Naive B cell (primary cell): ENCODE results near the gene FILIP1L. TPM values are rescaled to one million over a fixed set of nuclear protein-coding genes. Genes with fewer than 3 reads are reported as not detected.
A peak's percentile ranks its signal among the peaks of the same experiment; 100 is the strongest.

Experiments used
- ATAC-seq, 2 donors: fragments of 150-1000 bp; cut with Tn5 transposase; 2 replicates each; pipeline ENCODE4 v1.10.0; 2021; ENCODE audit warnings: low read depth in 2 of 2, mild to moderate bottlenecking in 2 of 2, moderate library complexity in 2 of 2
- DNase-seq: peaks from one replicate; pipeline ENCODE4 v3.0.0; 2022
- H3K27ac Mint-ChIP-seq, 6 donors: one replicate each; pipeline ENCODE4 v1.8.0; 2020 to 2022; ENCODE audit warnings: mild to moderate bottlenecking in 6 of 6, mixed read lengths in 6 of 6, moderate library complexity in 5 of 6, inconsistent platforms in 2 of 6
- H3K27me3 Mint-ChIP-seq, 3 donors: one replicate each; pipeline ENCODE4 v1.8.0; 2021 to 2022; ENCODE audit warnings: mixed read lengths in 3 of 3, mild to moderate bottlenecking in 1 of 3
- H3K36me3 Mint-ChIP-seq, 2 donors: one replicate each; pipeline ENCODE4 v1.8.0; 2020 to 2022; ENCODE audit warnings: mixed read lengths in 2 of 2, inconsistent platforms in 1 of 2, mild to moderate bottlenecking in 1 of 2
- H3K4me1 Mint-ChIP-seq, 3 donors: one replicate each; pipeline ENCODE4 v1.8.0; 2020 to 2022; ENCODE audit warnings: mixed read lengths in 3 of 3, inconsistent platforms in 1 of 3, mild to moderate bottlenecking in 1 of 3, moderate library complexity in 1 of 3
- H3K4me3 Mint-ChIP-seq, 8 donors: one replicate each; pipeline ENCODE4 v1.8.0; 2020 to 2022; ENCODE audit warnings: mild to moderate bottlenecking in 8 of 8, mixed read lengths in 8 of 8, moderate library complexity in 8 of 8, inconsistent platforms in 2 of 8
- H3K9me3 Mint-ChIP-seq, 7 donors: one replicate each; pipeline ENCODE4 v1.8.0; 2020 to 2022; ENCODE audit warnings: mixed read lengths in 7 of 7, mild to moderate bottlenecking in 5 of 7, inconsistent platforms in 2 of 7, moderate library complexity in 1 of 7
- polyA plus RNA-seq, 6 donors: library from polyadenylated mRNA; unstranded; fragments of 300-500 nt; fragmentation: Illumina TruSeq; gene quantifications; one replicate each; pipeline ENCODE4 v1.2.3, GENCODE V29; 2021; ENCODE audit warnings: low read depth in 6 of 6

Gene FILIP1L
- polyA plus RNA-seq, 6 donors from 2014 or later, result 0.29 to 1.2 (median 0.99) TPM; not detected in 1

GRCh38 chr3:99868311-99868646, 246.0 kb downstream of the FILIP1L start:
- Mint-ChIP-seq H3K27ac (no peak overlapping the region), H3K4me1 (peaks cover 8 to 14% (median 10%) of the 10 kb centered on the region in 3 donors), H3K9me3 (no peaks in the 10 kb centered on the region), H3K4me3 (no peak overlapping the region), H3K36me3 (no peaks in the 10 kb centered on the region), H3K27me3 (no peaks in the 10 kb centered on the region)
- DNase-seq (no peak), ATAC-seq (no peak)

- H3K4me3 Mint-ChIP-seq, result no peak overlapping the region
- H3K36me3 Mint-ChIP-seq, result no peaks in the 10 kb centered on the region
- peak overlapping the region in 2 of 6 donors; percentile 3 to 75 for H3K27ac Mint-ChIP-seq
- no peaks in the 10 kb centered on the region for H3K27me3 Mint-ChIP-seq
- DNase-seq (no peak), ATAC-seq (no peak)
- peaks cover 8 to 14% (median 10%) of the 10 kb centered on the region in 3 donors for H3K4me1 Mint-ChIP-seq
- no peaks in the 10 kb centered on the region for H3K9me3 Mint-ChIP-seq
Observed at GRCh38 chr3:99867594-99868310, 246.5 kb downstream of the FILIP1L start.

DNA sequence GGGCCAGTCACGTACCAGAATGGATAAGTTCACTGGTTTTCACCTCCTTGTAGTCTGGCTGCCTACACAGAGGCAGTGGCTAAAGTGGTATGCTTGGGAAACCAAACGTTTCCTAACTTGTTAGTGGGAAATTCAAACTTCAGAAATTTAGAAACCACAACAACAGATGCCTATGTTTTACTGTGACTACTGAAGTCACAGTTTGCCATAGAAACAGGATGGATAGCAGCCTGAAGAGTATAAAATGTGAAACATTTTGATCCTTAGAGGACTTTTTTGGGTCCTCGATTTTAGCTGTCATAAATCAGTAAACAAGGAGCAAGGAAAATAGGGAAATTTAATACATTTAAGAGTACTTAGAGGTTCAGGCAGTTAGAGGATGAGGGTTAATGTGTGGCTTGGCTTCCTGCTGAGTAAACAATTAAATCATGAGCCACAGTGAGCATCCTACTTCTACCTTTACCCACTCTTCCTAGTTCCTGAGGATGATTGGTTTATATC, 248.0 kb downstream of the FILIP1L start:
- Mint-ChIP-seq H3K27me3 (no peaks in the 10 kb centered on the region), H3K27ac (peak overlapping the region in 1 of 6 donors; percentile 3), H3K4me3 (no peak overlapping the region), H3K9me3 (no peaks in the 10 kb centered on the region), H3K36me3 (no peaks in the 10 kb centered on the region), H3K4me1 (peaks cover 5 to 14% (median 8%) of the 10 kb centered on the region in 3 donors)
- DNase-seq (no peak), ATAC-seq (no peak)

DNA sequence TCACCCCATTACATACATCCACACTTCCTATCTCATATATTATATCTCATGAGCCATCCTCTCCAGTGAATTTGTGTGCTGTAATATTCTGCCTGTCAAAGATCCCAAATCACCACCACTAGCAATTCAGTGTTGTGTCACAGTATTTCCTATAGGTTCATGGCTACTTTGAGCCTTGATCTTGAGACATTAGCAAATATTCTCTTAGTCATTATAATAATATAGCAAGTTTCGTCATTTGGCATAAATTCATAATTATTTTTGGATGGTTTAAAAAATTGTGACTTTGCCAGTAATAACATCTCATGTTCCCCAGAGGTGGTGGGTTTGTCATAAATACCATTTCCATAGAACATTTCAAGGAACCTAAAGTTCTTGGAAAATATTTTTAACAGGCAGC, 249.0 kb downstream of the FILIP1L start:
- Mint-ChIP-seq H3K4me1 (peaks cover 5 to 14% (median 8%) of the 10 kb centered on the region in 3 donors), H3K4me3 (no peak overlapping the region), H3K9me3 (no peaks in the 10 kb centered on the region), H3K36me3 (no peaks in the 10 kb centered on the region), H3K27ac (peak overlapping the region in 1 of 6 donors; percentile 45), H3K27me3 (no peaks in the 10 kb centered on the region)
- no peak for ATAC-seq
- no peak for DNase-seq

DNA sequence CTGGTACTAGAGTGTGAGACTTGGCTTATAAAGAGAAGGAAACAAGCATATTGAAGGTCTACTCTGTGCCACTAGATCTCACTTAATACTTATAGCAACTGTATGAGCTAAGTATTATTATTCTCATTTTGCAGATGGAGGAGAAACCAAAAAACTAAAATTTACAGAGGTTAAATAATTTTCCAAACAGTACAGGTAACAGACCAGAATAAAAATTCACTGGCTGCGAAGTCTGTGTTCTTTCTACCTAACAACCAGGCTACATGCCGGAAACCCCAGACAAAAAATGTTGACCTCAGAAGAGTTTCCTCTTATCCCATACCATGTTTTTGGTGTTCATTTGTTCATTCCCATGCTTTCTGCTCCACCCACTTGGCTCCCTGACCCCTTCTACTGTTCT, 250.0 kb downstream of the FILIP1L start:
- ATAC-seq (no peak), DNase-seq (no peak)
- H3K4me1 Mint-ChIP-seq, result peaks cover 5 to 20% (median 8%) of the 10 kb centered on the region in 3 donors
- H3K9me3 Mint-ChIP-seq, result no peaks in the 10 kb centered on the region
- H3K27ac Mint-ChIP-seq, result peak overlapping the region in 2 of 6 donors; percentile 53 to 57
- no peaks in the 10 kb centered on the region for H3K36me3 Mint-ChIP-seq
- no peaks in the 10 kb centered on the region for H3K27me3 Mint-ChIP-seq
- H3K4me3 Mint-ChIP-seq, result no peak overlapping the region

DNA sequence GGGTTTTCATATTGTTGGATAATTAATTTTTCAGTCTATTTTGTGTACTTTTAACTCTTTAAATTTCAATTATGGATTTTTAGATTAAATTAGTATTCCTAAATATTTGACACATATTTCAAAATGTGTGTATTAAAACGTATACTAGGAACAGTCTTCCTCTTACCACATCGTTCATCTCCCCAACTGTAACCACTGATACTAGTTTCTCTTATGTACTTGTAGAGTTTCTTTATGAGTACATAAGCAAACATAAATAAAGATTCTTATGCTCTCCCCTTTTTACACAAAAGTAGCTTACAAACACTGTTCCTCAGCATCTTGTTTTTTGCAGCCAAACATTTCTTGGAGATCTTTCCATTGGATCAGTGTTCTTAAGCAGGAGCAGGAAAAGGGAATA, 250.7 kb downstream of the FILIP1L start:
- Mint-ChIP-seq H3K4me3 (no peak overlapping the region), H3K9me3 (no peaks in the 10 kb centered on the region), H3K4me1 (peaks cover 5 to 20% (median 8%) of the 10 kb centered on the region in 3 donors), H3K27me3 (no peaks in the 10 kb centered on the region), H3K36me3 (no peaks in the 10 kb centered on the region), H3K27ac (no peak overlapping the region)
- DNase-seq (no peak), ATAC-seq (no peak)

DNA sequence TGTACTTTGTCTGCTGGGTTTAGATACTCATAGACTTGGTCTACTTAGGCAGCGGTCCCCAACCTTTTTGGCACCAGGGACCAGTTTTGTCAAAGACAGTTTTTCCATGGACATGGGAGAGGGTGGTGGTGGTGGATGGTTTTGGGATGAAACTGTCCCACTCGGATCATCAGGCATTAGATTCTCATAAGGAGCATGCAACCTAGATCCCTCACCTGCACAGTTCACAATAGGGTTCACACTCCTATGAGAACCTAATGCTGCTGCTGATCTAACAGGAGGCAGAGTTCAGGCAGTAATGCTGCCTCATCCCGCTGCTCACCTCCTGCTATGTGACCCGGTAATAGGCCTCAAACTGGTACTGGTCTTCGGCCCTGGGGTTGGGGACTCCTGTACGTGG, 251.3 kb downstream of the FILIP1L start:
- DNase-seq (no peak), ATAC-seq (no peak)
- Mint-ChIP-seq H3K27ac (no peak overlapping the region), H3K27me3 (no peaks in the 10 kb centered on the region), H3K4me1 (peaks cover 5 to 20% (median 8%) of the 10 kb centered on the region in 3 donors), H3K36me3 (no peaks in the 10 kb centered on the region), H3K4me3 (no peak overlapping the region), H3K9me3 (no peaks in the 10 kb centered on the region)

GRCh38 chr3:99862208-99862607, 252.1 kb downstream of the FILIP1L start:
- Mint-ChIP-seq H3K4me3 (no peak overlapping the region), H3K27ac (no peak overlapping the region), H3K9me3 (no peaks in the 10 kb centered on the region), H3K4me1 (peaks cover 5 to 20% (median 7%) of the 10 kb centered on the region in 3 donors), H3K27me3 (no peaks in the 10 kb centered on the region), H3K36me3 (no peaks in the 10 kb centered on the region)
- DNase-seq (no peak), ATAC-seq (no peak)

- no peak for ATAC-seq
- H3K4me1 Mint-ChIP-seq, result peaks cover 2 to 11% (median 5%) of the 10 kb centered on the region in 3 donors
- peak overlapping the region in 2 of 6 donors; percentile 14 to 72 for H3K27ac Mint-ChIP-seq
- no peaks in the 10 kb centered on the region for H3K9me3 Mint-ChIP-seq
- no peak overlapping the region for H3K4me3 Mint-ChIP-seq
- no peaks in the 10 kb centered on the region for H3K36me3 Mint-ChIP-seq
- H3K27me3 Mint-ChIP-seq, result no peaks in the 10 kb centered on the region
- DNase-seq, result no peak
Observed at GRCh38 chr3:99861216-99861615, 253.1 kb downstream of the FILIP1L start.

DNA sequence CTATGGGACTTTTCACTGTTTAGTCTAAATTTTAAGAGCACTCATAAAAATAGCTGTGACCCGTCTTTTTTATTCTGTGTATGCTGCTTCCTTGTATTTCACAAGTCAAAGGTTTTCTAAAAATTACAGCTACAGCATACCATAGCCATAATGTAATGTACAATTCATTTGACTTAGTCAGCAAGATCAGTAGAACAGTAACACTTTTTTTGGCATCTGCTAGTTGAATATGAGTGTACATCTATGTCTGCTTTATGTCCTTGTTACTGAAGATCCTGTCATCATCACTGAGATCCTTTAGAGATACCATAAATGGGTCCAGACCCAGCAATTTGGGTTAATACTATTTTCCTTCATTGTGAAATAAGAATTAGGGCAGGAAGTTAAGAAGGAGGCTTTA, 254.5 kb downstream of the FILIP1L start:
- no peak for DNase-seq
- peaks cover 0 to 5% (median 4%) of the 10 kb centered on the region in 3 donors for H3K4me1 Mint-ChIP-seq
- no peaks in the 10 kb centered on the region for H3K27me3 Mint-ChIP-seq
- no peaks in the 10 kb centered on the region for H3K36me3 Mint-ChIP-seq
- H3K27ac Mint-ChIP-seq, result no peak overlapping the region
- H3K4me3 Mint-ChIP-seq, result no peak overlapping the region
- no peak for ATAC-seq
- H3K9me3 Mint-ChIP-seq, result no peaks in the 10 kb centered on the region

DNA sequence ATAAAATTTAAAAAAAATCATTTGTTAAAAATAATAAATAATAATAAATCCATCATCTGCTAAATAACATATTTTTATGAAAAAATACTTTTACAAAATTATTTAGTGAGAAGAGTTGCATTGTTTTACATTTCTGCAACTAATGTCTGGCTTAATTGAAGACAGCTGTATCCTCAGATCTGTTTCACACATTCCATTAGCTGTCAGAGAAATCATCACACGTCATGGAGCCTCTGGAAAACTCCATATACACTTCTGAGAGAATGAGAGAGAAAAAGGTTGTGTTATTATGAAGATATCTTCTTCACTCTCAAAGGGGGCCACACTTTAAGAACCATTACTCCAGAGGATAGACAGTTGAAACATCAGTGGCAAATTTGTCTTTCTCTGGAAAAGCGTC, 255.8 kb downstream of the FILIP1L start:
- no peak overlapping the region for H3K4me3 Mint-ChIP-seq
- ATAC-seq, result no peak
- H3K27ac Mint-ChIP-seq, result peak overlapping the region in 1 of 6 donors; percentile 43
- H3K9me3 Mint-ChIP-seq, result no peaks in the 10 kb centered on the region
- peaks cover 0 to 7% (median 5%) of the 10 kb centered on the region in 3 donors for H3K4me1 Mint-ChIP-seq
- no peaks in the 10 kb centered on the region for H3K27me3 Mint-ChIP-seq
- DNase-seq, result no peak
- no peaks in the 10 kb centered on the region for H3K36me3 Mint-ChIP-seq

DNA sequence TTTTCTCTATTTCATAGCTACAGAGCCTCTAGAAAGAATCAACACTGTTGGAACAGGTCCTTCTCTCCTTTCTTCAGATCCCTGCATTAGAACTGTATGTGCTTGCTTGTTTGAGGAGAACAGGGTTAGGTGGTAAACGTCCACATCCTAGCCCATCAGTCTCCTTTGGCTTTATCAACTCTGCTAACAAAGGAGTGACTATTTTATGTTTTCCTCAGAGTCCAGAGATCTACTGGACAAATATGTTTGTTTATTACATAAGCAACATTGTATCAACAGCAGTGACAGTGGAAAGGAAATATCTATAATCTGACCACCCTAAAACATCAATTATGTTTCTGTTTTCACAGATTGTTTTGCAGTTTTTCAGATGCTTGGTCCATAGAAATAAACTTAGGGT, 257.0 kb downstream of the FILIP1L start:
- no peak overlapping the region for H3K27ac Mint-ChIP-seq
- ATAC-seq, result no peak
- no peaks in the 10 kb centered on the region for H3K9me3 Mint-ChIP-seq
- no peaks in the 10 kb centered on the region for H3K27me3 Mint-ChIP-seq
- H3K4me1 Mint-ChIP-seq, result peaks cover 0 to 7% (median 5%) of the 10 kb centered on the region in 3 donors
- H3K36me3 Mint-ChIP-seq, result no peaks in the 10 kb centered on the region
- no peak for DNase-seq
- H3K4me3 Mint-ChIP-seq, result no peak overlapping the region

GRCh38 chr3:99856437-99857220, 257.7 kb downstream of the FILIP1L start:
- H3K27me3 Mint-ChIP-seq, result no peaks in the 10 kb centered on the region
- peaks cover 0 to 9% (median 5%) of the 10 kb centered on the region in 3 donors for H3K4me1 Mint-ChIP-seq
- H3K4me3 Mint-ChIP-seq, result no peak overlapping the region
- ATAC-seq (no peak), DNase-seq (no peak)
- no peaks in the 10 kb centered on the region for H3K9me3 Mint-ChIP-seq
- no peak overlapping the region for H3K27ac Mint-ChIP-seq
- no peaks in the 10 kb centered on the region for H3K36me3 Mint-ChIP-seq

- peaks cover 0 to 10% (median 5%) of the 10 kb centered on the region in 3 donors for H3K4me1 Mint-ChIP-seq
- H3K36me3 Mint-ChIP-seq, result no peaks in the 10 kb centered on the region
- H3K27me3 Mint-ChIP-seq, result no peaks in the 10 kb centered on the region
- H3K9me3 Mint-ChIP-seq, result no peaks in the 10 kb centered on the region
- DNase-seq (no peak), ATAC-seq (no peak)
- no peak overlapping the region for H3K27ac Mint-ChIP-seq
- H3K4me3 Mint-ChIP-seq, result no peak overlapping the region
Observed at GRCh38 chr3:99855900-99856299, 258.4 kb downstream of the FILIP1L start.
